ENCODE measurements around the gene ZNF764. TPM values are rescaled to one million over a fixed set of nuclear protein-coding genes. Genes with fewer than 3 reads are reported as not detected.

ZNF764 gene
- total and polyA plus RNA-seq, 9 of the 15 experiments (the other 6 are each of a cell fraction or from before 2014, with no cell fraction given) = 0.69 to 10.1 (median 4.1) TPM

DNA sequence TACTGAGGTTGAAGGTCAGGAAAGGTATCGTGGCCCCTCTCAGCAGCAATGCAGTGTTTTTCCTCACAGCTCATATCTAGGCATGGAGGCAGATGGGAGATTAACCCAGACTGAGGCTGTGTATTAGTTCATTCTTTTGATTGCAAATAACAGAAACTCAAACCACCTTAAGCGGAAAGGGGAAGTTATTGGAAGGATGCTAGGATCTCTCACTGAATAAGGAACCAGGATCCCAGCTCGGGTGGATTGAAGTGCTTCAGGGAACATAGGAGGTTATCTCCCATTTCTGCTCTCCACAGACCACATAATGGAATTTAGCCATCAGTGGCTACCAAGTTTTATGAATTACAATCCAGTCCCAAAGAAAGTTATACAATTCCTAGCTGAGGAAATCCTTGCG, 43.8 kb upstream of the ZNF764 start (continued):
- TF ChIP-seq ILK (tag; IDR thresholded peaks at IDR 0.05; ENCODE audit: borderline replicate concordance, low read depth) (no peak), NONO (IDR thresholded peaks at IDR 0.05; ENCODE audit: low read depth in 2 of 2, low read length in 1 of 2) (no peak)

DNA sequence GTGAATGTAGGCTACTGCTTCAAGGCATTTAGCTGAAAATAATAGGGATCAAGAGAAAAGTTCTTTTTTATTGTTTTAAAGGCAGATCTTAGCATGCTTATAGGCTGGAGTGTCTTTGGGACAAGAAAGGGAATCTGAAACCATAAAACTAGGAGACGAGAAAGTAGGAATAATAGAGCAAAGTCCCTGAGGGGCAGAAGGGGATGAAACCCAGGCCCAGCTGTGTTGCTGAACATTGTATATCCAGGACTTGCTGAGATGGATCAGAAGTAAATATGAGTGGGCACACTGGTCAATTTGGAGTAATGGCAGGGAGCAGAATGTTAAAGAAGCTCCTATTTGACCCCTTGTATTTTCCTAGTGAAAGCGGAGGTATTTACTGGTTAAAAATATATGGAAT, 42.8 kb upstream of the ZNF764 start:
- in situ Hi-C loops (cut with MboI) (no loop called here), intact Hi-C loops (cut with micrococcal nuclease) (no loop called here)
- 75% methylated on average over 2 of the region's 2 CpGs for WGBS (ENCODE audit: insufficient coverage, low coverage, missing lambda C conversion rate)
- ChIA-PET POLR2A (no interaction called here), CTCF (ENCODE audit: low intra/inter-chr PET ratio) (no interaction called here)
- FAIRE-seq = no peak
- no peak overlapping the region for H3K9ac ChIP-seq (ENCODE audit: insufficient read depth in 1 of 2, low read depth in 2 of 2, low read length in 2 of 2)
- H3K4me1 ChIP-seq (replicated peaks in 1 of 2; ENCODE audit: control insufficient read depth in 2 of 2, insufficient read depth in 2 of 2, low read length in 2 of 2) = peaks cover 0 to 12% of the 10 kb centered on the region in 2 experiments; a peak in 2 of 5 replicates
- no peak overlapping the region for H3K4me2 ChIP-seq (ENCODE audit: insufficient read depth, low read length)
- BruUV-seq (replicated peaks) = no TSS peak
- TF ChIP-seq SRSF3 (IDR thresholded peaks at IDR 0.05; ENCODE audit: insufficient read depth, low read length) = no peak
- no peak for TF ChIP-seq ZNF263 (CRISPR knock-in tag; IDR thresholded peaks at IDR 0.05; ENCODE audit: borderline replicate concordance)
- TF ChIP-seq ZNF232 (CRISPR knock-in tag; IDR thresholded peaks at IDR 0.05) = no peak
- no peak for TF ChIP-seq C11orf30 (IDR thresholded peaks at IDR 0.05; ENCODE audit: low read depth)
- no peak for TF ChIP-seq RCOR1 (IDR thresholded peaks at IDR 0.05; ENCODE audit: borderline replicate concordance in 1 of 2, low read depth in 2 of 2, low read length in 2 of 2)
- no peak for TF ChIP-seq ESRRB (CRISPR knock-in tag; IDR thresholded peaks at IDR 0.05; ENCODE audit: borderline replicate concordance)
- no peak for TF ChIP-seq MAFK (IDR thresholded peaks at IDR 0.05; ENCODE audit: low read length)
- TF ChIP-seq ZNF717 (CRISPR knock-in tag; IDR thresholded peaks at IDR 0.05) = no peak
- TF ChIP-seq FOS (IDR thresholded peaks at IDR 0.05; ENCODE audit: extremely low read depth, insufficient read length) = no peak
- no peak for TF ChIP-seq HMG20B (CRISPR knock-in tag; IDR thresholded peaks at IDR 0.05)
- TF ChIP-seq MECOM (CRISPR knock-in tag; IDR thresholded peaks at IDR 0.05) = no peak
- TF ChIP-seq ELF2 (CRISPR knock-in tag; IDR thresholded peaks at IDR 0.05) = no peak
- no peak for TF ChIP-seq CBFA2T3 (IDR thresholded peaks at IDR 0.05)
- TF ChIP-seq FOXJ2 (tag; IDR thresholded peaks at IDR 0.05) = no peak
- no peak for TF ChIP-seq TARDBP (IDR thresholded peaks at IDR 0.05)
- TF ChIP-seq ZFPM2 (CRISPR knock-in tag; IDR thresholded peaks at IDR 0.05) = no peak
- peaks cover 35% of the 10 kb centered on the region for H3K36me3 ChIP-seq (ENCODE audit: control insufficient read depth, insufficient read depth, low read length)
- H2AFZ ChIP-seq (ENCODE audit: low read depth, low read length) = no peak overlapping the region
- H4K20me1 ChIP-seq (replicated peaks; ENCODE audit: control insufficient read depth, insufficient read depth, low read length) = no peaks in the 10 kb centered on the region
- H3K4me3 ChIP-seq = no peak overlapping the region
- H3K27ac ChIP-seq (ENCODE audit: extremely low read depth, low read depth, low read length) = no peak overlapping the region
- H3K27me3 ChIP-seq (ENCODE audit: control insufficient read depth in 2 of 2, insufficient read depth in 2 of 2, low read length in 2 of 2) = no peaks in the 10 kb centered on the region
- H3K9me3 ChIP-seq (replicated peaks; ENCODE audit: control insufficient read depth, insufficient read depth, low read depth, low read length) = no peaks in the 10 kb centered on the region
- DNase-seq (ENCODE audit: extremely low read depth in 1 of 4, low spot score in 3 of 4) = no peak
- no peaks in the 10 kb centered on the region for H3K79me2 ChIP-seq (ENCODE audit: control insufficient read depth, insufficient read depth, low read length)
- no peak for ATAC-seq
- no peaks in the 10 kb centered on the region for H3K9me1 ChIP-seq (ENCODE audit: control insufficient read depth, insufficient read depth, low read length)

Measured in K562 (cell line).